Astrocyte (in vitro differentiated cells and primary cell): ENCODE measurements around the gene GADD45B. TPM values are rescaled to one million over a fixed set of nuclear protein-coding genes. Genes with fewer than 3 reads are reported as not detected.
"Not testable (repeated sequence)": the region's sequence is repeated elsewhere in the genome, so short reads cannot be mapped to it uniquely, and the experiment has no call there.

Experiments used
- DNase-seq: peaks from one replicate; pipeline ENCODE4 v3.0.0-alpha.2; 2010; ENCODE audit warnings: low read depth
- FAIRE-seq: peaks from 2 replicates; lab custom pipeline; 2011; peaks lifted over from hg19 to GRCh38; lab: Jason Lieb, UNC
- H2AFZ ChIP-seq: 2 replicates; pipeline ENCODE4 v1.6.0; 2012; ENCODE audit warnings: low read depth, low read length, inconsistent platforms
- H3K27ac ChIP-seq: 2 replicates; pipeline ENCODE4 v1.5.1; 2011; ENCODE audit warnings: low read depth, low read length, inconsistent platforms
- H3K27me3 ChIP-seq: 2 replicates; pipeline ENCODE4 v1.6.0; 2011; ENCODE audit warnings: low read length, inconsistent platforms; ENCODE audit not compliant: insufficient read depth
- H3K36me3 ChIP-seq: 2 replicates; pipeline ENCODE4 v1.5.1; 2011; ENCODE audit warnings: low read length, inconsistent platforms; ENCODE audit not compliant: insufficient read depth
- H3K4me1 ChIP-seq: 2 replicates; pipeline ENCODE4 v1.5.1; 2011; ENCODE audit warnings: low read length, inconsistent platforms; ENCODE audit not compliant: insufficient read depth
- H3K4me2 ChIP-seq: 2 replicates; pipeline ENCODE4 v1.6.0; 2012; ENCODE audit warnings: low read length, inconsistent platforms
- H3K4me3 ChIP-seq: 2 replicates; pipeline ENCODE4 v1.5.1; 2011; ENCODE audit warnings: low read depth, mild to moderate bottlenecking, low read length, inconsistent platforms; ENCODE audit not compliant: insufficient read depth
- H3K79me2 ChIP-seq: 2 replicates; pipeline ENCODE4 v1.6.0; 2012; ENCODE audit warnings: mild to moderate bottlenecking, low read length, inconsistent platforms; ENCODE audit not compliant: insufficient read depth
- H3K9ac ChIP-seq: 2 replicates; pipeline ENCODE4 v1.6.0; 2012; ENCODE audit warnings: mild to moderate bottlenecking, low read length, inconsistent platforms
- H3K9me3 ChIP-seq: 2 replicates; pipeline ENCODE4 v1.5.1; 2012; ENCODE audit warnings: low read depth, mild to moderate bottlenecking, low read length, inconsistent platforms; ENCODE audit not compliant: insufficient read depth
- H4K20me1 ChIP-seq: 2 replicates; pipeline ENCODE4 v1.6.0; 2012; ENCODE audit warnings: low read length, inconsistent platforms; ENCODE audit not compliant: insufficient read depth
- H3K27ac Mint-ChIP-seq: one replicate; pipeline ENCODE4 v1.8.0; 2021; ENCODE audit warnings: mild to moderate bottlenecking, mixed read lengths; ENCODE audit not compliant: unreplicated experiment
- H3K27me3 Mint-ChIP-seq: one replicate; pipeline ENCODE4 v1.8.0; 2021; ENCODE audit warnings: low read depth, mixed read lengths; ENCODE audit not compliant: unreplicated experiment
- H3K36me3 Mint-ChIP-seq: one replicate; pipeline ENCODE4 v1.8.0; 2021; ENCODE audit warnings: low read depth, mixed read lengths; ENCODE audit not compliant: unreplicated experiment
- H3K4me1 Mint-ChIP-seq: one replicate; pipeline ENCODE4 v1.8.0; 2021; ENCODE audit warnings: low read depth, mixed read lengths; ENCODE audit not compliant: unreplicated experiment
- H3K4me3 Mint-ChIP-seq: one replicate; pipeline ENCODE4 v1.8.0; 2021; ENCODE audit warnings: mild to moderate bottlenecking, moderate library complexity, mixed read lengths; ENCODE audit not compliant: unreplicated experiment
- H3K9me3 Mint-ChIP-seq: one replicate; pipeline ENCODE4 v1.8.0; 2021; ENCODE audit warnings: mild to moderate bottlenecking, mixed read lengths; ENCODE audit not compliant: unreplicated experiment
- EZH2 ChIP-seq: IDR thresholded peaks from 2 replicates; pipeline ENCODE4 v1.6.1; 2012; ENCODE audit warnings: mild to moderate bottlenecking, low read length, inconsistent platforms; ENCODE audit not compliant: insufficient read depth
- total RNA-seq: library from RNA; stranded (reverse); gene quantifications from 2 replicates; pipeline ENCODE4 v1.2.1, GENCODE V29; 2021
- TF ChIP-seq, protein P1 (sequence below): IDR thresholded peaks from 2 replicates; pipeline ENCODE4 v1.5.1; 2011; ENCODE audit warnings: low read depth, mild to moderate bottlenecking, inconsistent platforms, low read length, moderate library complexity; ENCODE audit not compliant: insufficient read depth

Gene GADD45B
- total RNA-seq, 1 donor from 2014 or later: 161 TPM

- Histone ChIP-seq H4K20me1 (no peaks in the 10 kb centered on the region), H3K4me1 (peaks cover 23% of the 10 kb centered on the region), H3K79me2 (no peaks in the 10 kb centered on the region), H3K4me2 (no peak overlapping the region), H3K4me3 (no peak overlapping the region), H3K36me3 (no peaks in the 10 kb centered on the region), H3K9me3 (no peaks in the 10 kb centered on the region), H3K27ac (no peak overlapping the region), H3K27me3 (no peaks in the 10 kb centered on the region), H3K9ac (no peak overlapping the region), H2AFZ (no peak overlapping the region)
- Mint-ChIP-seq H3K27ac (peak overlapping the region; percentile 41), H3K9me3 (peaks cover 3% of the 10 kb centered on the region), H3K4me1 (peaks cover 23% of the 10 kb centered on the region), H3K36me3 (no peaks in the 10 kb centered on the region), H3K4me3 (no peak overlapping the region), H3K27me3 (no peaks in the 10 kb centered on the region)
- no peak for TF ChIP-seq EZH2
- TF ChIP-seq, protein P1, sequence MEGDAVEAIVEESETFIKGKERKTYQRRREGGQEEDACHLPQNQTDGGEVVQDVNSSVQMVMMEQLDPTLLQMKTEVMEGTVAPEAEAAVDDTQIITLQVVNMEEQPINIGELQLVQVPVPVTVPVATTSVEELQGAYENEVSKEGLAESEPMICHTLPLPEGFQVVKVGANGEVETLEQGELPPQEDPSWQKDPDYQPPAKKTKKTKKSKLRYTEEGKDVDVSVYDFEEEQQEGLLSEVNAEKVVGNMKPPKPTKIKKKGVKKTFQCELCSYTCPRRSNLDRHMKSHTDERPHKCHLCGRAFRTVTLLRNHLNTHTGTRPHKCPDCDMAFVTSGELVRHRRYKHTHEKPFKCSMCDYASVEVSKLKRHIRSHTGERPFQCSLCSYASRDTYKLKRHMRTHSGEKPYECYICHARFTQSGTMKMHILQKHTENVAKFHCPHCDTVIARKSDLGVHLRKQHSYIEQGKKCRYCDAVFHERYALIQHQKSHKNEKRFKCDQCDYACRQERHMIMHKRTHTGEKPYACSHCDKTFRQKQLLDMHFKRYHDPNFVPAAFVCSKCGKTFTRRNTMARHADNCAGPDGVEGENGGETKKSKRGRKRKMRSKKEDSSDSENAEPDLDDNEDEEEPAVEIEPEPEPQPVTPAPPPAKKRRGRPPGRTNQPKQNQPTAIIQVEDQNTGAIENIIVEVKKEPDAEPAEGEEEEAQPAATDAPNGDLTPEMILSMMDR: no peak
- no peak for FAIRE-seq
- DNase-seq: no peak
Measured at GRCh38 chr19:2500841-2501261, 24.9 kb downstream of the GADD45B start.

- peak overlapping the region; percentile 80 for H3K27ac ChIP-seq
- FAIRE-seq (no peak), DNase-seq (peak; percentile 80)
- no peaks in the 10 kb centered on the region for H4K20me1 ChIP-seq
- no peaks in the 10 kb centered on the region for H3K79me2 ChIP-seq
- peaks cover 3% of the 10 kb centered on the region for H3K9me3 Mint-ChIP-seq
- H3K27ac Mint-ChIP-seq: peak overlapping the region; percentile 97
- H3K4me2 ChIP-seq: peak overlapping the region; percentile 71
- no peak overlapping the region for H3K4me3 ChIP-seq
- no peaks in the 10 kb centered on the region for H3K36me3 ChIP-seq
- H3K9me3 ChIP-seq: no peaks in the 10 kb centered on the region
- H3K36me3 Mint-ChIP-seq: no peaks in the 10 kb centered on the region
- H3K4me1 ChIP-seq: peaks cover 25% of the 10 kb centered on the region
- peak overlapping the region; percentile 50 for H3K4me3 Mint-ChIP-seq
- H2AFZ ChIP-seq: peak overlapping the region; percentile 49
- TF ChIP-seq EZH2: no peak
- H3K27me3 ChIP-seq: no peaks in the 10 kb centered on the region
- peak overlapping the region; percentile 72 for H3K9ac ChIP-seq
- no peaks in the 10 kb centered on the region for H3K27me3 Mint-ChIP-seq
- H3K4me1 Mint-ChIP-seq: peaks cover 21% of the 10 kb centered on the region
Measured at GRCh38 chr19:2503521-2504109, 27.7 kb downstream of the GADD45B start.

DNA sequence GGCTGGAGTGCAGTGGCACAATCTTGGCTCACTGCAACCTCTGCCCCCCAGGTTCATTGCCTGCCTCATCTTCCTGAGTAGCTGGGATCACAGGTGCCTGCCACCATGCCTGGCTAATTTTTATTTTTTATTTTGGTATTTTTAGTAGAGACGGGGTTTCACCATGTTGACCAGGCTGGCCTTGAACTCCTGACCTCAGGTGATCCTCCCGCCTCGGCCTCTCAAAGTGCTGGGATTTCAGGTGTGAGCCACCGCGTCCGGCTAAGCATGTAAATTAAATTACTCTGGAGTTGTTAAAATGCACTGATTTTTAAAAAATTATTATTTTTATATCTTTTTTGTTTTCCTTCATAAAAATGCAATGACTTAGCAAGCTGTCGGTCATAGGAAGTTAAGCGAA lies 30.7 kb downstream of the GADD45B start:
- not testable (repeated sequence) for FAIRE-seq, H3K36me3 Mint-ChIP-seq, H3K9ac ChIP-seq, H3K27me3 ChIP-seq, H3K27ac Mint-ChIP-seq, H3K36me3 ChIP-seq, H3K9me3 ChIP-seq, H2AFZ ChIP-seq, H3K9me3 Mint-ChIP-seq, DNase-seq, H3K4me3 Mint-ChIP-seq, H4K20me1 ChIP-seq, H3K27me3 Mint-ChIP-seq, H3K4me3 ChIP-seq, H3K79me2 ChIP-seq, H3K27ac ChIP-seq, H3K4me2 ChIP-seq
- H3K4me1 Mint-ChIP-seq: peaks cover 15% of the 10 kb centered on the region
- peaks cover 18% of the 10 kb centered on the region for H3K4me1 ChIP-seq
